Tibial nerve (tissue), 4 donors: ENCODE data around the gene TMF1.

ENCODE experiments used
- CTCF ChIP-seq, 5 experiments: fragments of 200-600 bp in 3 of 5; fragments of 450-650 bp in 2 of 5; sonication (generic) in 3 of 5; IDR thresholded peaks; one replicate each; pipeline ENCODE4 v1.5.1; 2016 to 2019; ENCODE audit warnings: antibody characterized with exemption in 5 of 5, mild to moderate bottlenecking in 3 of 5, moderate library complexity in 2 of 5
- EP300 ChIP-seq, 2 donors: sonication (generic); formaldehyde crosslinking; IDR thresholded peaks; one replicate each; pipeline ENCODE4 v1.6.1; 2017; ENCODE audit warnings: antibody characterized with exemption in 2 of 2, mild to moderate bottlenecking in 1 of 2
- POLR2A ChIP-seq, 2 donors: fragments of 450-650 bp; IDR thresholded peaks; one replicate each; pipeline ENCODE4 v1.6.1; 2017; ENCODE audit warnings: antibody characterized with exemption in 2 of 2, mild to moderate bottlenecking in 2 of 2, moderate library complexity in 2 of 2

DNA sequence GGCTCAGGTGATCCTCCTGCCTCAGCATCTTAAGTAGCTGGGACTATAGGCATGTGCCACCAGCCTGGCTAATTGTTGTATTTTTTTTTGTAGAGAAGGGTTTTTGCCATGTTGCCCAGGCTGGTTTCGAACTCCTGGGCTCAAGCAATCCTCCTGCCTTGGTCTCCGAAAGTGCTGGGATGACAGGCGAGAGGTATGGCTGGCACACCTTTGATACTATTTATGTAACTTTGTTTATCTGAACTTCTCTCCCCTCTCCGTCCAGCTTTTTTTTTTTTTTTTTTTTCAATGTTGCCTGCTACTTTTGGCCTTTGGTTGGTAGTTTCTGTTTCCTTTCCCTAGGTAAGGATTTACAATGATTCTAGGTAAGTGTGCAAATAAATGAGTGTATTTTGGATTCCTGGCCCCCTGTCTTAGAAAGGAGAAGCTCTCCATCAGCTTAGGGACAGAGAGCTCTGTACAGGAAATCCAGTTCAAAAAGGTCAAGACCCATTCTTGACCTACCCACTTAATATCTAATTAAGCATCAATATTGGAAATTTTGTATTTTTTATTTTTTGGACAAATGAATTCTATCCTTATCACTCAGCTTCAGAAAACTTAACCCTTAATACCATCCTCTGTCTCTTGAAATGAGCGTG, 39.4 kb upstream of the TMF1 start:
- TF ChIP-seq POLR2A (IDR thresholded peaks at IDR 0.05) (no peak), CTCF (IDR thresholded peaks at IDR 0.05) (no peak), EP300 (IDR thresholded peaks at IDR 0.05) (no peak)
